Non-pigmented ciliary epithelial cell (primary cell): ENCODE results near the gene CHST11.
"Not testable (repeated sequence)": the region's sequence is repeated elsewhere in the genome, so short reads cannot be mapped to it uniquely, and the experiment has no call there.

Experiments used
- DNase-seq: peaks from one replicate; pipeline ENCODE4 v3.0.0-alpha.2; 2010; ENCODE audit warnings: low read depth

Gene CHST11

GRCh38 chr12:104741077-104741476, 284.3 kb downstream of the CHST11 start:
- no peak for DNase-seq

DNA sequence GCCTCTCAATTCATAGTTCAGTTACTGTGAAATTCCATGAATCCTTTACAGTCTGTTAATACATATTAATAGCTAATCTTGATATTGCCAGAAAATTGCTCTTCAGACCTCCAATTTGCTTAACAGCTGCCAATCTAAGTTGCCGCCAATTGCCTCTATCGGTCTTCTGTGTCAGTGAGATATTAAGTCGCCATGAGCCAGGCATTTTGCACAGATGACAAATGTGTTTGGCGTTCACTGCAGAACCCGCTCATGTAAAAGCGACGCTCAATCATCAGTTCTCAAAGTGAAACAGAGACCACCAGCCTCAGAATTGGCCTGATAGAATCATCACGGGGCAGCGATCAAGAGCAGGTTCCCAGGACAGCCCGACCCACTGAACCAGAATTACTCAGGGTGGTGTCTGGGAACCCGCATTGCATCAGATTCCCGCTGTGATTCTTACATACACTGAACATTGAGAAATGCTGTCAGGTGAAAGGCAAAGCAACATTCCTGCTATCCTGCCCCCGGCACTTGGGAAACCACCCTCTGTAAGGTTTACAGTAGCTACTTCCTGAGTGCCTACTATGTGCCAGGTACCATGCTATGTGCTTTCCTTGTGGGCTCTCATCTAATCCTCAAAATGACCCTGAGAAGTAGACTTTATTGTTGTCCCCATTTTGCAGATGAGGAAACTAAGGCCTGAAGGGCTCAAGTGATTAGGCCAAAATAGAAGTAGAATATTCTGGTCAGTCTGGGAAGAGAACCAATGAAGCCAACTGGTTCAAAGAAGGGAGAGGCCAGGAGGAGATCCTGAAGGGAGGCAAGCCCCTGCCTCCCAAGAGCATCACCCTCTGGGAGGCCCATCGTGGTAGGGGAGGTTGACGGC, 285.0 kb downstream of the CHST11 start:
- DNase-seq, result no peak

DNA sequence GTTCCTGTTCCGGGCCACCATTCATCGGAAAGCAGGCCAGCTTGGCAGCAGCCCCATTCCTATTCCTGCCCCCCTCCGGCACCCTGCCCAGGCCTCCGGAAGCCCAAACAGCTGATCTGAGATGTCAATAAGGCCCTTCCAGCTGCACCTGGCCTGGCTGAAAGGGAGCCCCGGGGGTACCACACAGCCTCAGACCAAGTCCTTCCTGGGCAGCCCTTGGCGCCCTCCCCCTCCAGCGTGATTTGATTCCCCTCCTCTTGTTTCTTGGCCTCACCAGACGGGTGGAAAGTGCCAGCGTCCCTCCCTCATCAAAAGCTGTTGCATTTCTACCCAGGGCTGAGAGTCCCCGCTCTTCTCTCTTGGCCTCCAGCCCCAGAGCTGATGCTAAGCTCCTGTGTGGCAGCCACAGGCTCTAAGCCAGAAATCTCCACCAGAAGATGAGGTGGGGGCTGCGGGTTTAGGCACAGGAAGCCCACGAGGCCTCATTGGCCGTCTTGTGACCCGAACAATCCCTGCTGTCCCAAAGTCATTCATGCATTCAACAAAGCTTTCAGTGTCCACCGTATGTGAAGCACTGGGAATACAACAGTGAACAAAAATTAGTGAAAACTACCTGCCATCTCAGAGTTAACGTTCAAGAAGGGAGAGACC, 285.9 kb downstream of the CHST11 start:
- DNase-seq, result no peak

GRCh38 chr12:104743202-104743580, 286.4 kb downstream of the CHST11 start:
- DNase-seq, result no peak

DNA sequence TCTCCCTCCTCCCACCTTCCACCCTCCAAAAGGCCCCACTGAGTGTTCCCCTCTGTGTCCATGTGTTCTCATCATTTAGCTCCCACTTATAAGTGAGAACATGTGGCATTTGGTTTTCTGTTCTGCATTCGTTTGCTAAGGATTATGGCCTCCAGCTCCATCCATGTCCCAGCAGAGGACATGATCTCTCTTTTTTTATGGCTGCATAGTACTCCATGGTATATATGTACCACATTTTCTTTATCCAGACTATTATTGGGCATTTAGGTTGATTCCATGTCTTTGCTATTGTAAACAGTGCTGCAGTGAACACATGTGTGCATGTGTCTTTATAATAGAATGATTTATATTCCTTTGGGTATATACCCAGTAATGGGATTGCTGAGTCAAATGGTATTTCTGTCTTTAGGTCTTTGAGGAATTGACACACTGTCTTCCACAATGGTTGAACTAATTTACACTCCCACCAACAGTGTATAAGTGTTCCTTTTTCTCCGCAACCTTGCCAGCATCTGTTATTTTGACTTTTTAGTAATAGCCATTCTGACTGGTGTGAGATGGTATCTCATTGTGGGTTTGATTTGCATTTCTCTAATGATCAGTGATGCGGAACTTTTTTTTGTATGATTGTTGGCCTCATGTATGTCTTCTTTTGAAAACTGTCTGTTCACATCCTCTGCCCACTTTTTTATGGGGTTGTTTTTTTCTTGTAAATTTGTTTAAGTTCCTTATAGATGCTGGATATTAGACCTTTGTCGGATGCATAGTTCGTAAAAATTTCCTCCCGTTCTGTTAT, 287.2 kb downstream of the CHST11 start:
- not testable (repeated sequence) for DNase-seq

DNA sequence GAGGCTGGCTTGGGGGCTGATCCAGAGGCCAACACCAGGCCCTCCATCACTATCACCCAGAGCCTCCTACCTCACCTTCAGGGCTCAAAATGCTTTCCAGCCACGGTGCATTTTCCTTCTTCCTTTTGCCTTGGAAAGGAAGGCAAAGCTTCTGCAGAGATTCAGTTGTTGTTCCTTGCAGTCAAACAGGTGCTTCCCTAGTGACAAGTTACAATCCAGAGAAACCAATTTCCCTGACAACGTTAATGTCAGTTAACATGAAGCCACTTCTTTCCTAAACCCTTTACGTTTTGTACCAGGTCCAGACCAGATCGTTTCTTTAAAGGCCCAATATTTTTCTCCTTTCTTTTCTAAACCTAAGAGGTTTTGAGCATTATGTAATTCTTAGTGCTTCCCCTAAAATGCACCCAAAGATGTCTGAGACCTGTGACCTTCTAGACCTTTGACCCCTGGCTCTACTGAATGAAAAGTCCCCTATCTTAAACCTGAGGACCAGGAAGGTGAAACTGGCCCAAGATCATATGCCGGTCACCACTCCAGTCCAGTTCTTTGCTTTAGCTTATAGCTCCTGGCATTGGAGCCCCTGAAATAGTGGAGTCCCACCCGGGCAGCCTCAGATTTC, 289.8 kb downstream of the CHST11 start:
- DNase-seq, result no peak

DNA sequence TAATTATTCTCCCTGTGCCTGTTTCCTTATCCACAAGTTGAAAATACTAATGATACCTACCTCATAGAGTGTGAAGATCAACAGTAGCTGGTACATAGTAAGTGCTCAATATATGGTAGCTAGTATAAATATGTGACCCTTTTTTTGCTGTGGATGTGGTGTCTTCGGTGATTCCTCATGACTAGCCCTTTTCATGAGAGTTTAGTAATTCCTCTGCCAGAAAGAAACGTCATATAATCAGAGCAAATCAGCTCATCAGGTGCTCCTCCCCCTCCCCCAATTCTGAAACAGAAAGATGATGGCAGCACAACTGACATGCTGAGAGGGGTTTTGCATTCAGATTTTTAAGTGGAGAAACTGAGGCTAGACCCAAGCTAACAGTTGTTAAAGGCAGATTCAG, 290.6 kb downstream of the CHST11 start:
- DNase-seq, result no peak

DNA sequence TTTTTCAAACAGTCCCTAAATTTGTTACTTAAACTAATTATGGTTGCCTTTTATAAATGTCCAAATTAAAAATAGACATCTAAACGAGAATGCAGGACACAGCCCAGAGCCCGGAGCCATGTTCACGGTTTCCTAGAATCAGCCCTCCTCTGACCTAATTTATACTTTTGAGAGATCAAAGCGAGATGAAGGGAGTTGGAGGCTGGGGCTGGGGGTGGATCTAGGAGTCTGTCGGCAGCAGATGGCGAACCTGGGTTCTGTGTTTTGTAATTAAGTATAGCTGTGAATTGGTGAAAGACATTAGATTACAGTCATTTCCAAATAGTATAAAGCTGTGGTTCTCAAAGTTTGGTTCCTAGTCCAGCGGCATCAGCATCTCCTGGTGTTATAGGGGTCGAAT, 291.2 kb downstream of the CHST11 start:
- no peak for DNase-seq

DNA sequence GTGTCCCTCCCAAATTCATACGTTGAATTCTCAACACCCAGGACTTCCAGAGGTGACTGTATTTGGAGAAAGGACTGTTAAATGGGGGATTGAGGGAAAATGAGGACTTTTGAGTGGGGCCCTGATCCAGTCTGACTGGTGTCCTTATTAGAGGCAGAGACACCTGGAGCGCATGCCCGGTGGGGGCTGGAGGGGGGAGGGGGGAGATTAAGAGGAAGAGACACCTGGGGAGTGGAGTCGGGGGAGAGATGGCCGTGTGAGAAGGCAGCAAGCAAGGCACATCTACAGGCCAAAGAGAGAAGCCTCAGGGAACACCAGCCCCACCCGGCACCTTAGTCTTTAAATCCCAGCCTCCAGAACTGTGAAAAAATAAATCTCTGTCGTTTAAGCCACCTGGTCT, 291.6 kb downstream of the CHST11 start:
- no peak for DNase-seq

DNA sequence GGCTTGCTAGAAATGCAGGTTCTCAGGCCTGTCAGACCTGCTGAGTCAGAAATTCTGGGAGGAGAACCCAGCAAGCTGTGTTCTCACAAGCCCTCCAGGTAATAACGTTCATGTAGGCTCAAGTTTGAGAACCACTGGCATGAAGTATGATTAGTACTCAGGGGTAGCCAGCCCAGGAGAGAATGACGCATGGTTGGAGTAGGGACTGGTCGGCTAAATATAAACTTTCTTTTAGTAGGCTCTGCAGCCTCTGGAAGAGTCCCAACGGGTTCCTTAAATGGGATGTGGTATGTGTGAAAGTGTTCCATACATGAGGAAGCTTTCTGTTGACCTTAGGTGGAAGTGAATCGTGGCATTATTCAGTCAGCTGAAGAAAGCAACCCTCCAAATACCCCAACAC, 292.0 kb downstream of the CHST11 start:
- no peak for DNase-seq

DNA sequence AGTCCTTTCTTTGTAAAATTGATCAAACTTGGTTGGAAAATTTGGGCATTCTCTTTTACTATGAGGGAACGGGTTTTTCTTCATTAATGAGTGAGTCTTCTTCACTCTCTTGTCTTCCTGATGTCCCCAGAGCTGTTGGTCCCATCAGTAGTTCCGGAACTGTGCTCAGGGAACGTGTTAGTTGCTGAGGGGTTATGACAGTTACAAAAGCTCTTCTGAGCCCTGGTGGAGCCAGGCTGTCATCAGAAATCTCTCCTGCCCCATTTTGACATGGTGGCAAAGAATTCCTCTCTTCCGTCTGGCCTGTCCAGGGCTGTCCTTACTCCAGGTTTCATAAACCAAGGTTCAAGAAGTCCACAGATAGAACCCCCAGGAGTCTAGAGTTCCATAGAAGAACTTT, 292.8 kb downstream of the CHST11 start:
- DNase-seq, result no peak

- peak; percentile 49 for DNase-seq
These were observed 293.3 kb downstream of the CHST11 start for GRCh38 chr12:104750061-104750460.

- DNase-seq, result no peak
These were observed 294.4 kb downstream of the CHST11 start for GRCh38 chr12:104751120-104751519.

- DNase-seq, result no peak
These were observed 294.8 kb downstream of the CHST11 start for GRCh38 chr12:104751594-104751993.

GRCh38 chr12:104752016-104752415, 295.3 kb downstream of the CHST11 start:
- DNase-seq, result no peak

DNA sequence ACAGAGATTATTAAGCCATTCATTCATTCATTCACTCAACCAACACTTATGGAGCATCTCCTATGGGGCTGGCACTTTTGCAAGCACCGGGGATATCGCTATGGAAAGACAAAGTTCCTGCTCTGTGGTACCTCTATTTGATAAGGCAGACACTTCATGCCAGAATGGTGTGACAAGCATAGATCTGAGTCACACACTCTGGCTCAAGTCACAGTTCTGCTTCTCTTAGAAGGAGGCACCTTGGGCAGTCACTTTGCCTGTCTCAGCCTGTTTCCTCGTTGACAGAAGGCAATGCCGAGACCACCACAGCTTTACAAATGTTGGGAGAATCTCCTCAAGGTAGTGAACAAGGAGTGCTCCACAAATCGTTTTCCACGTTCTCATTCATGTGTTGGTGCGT, 296.1 kb downstream of the CHST11 start:
- no peak for DNase-seq

- no peak for DNase-seq
These were observed 300.2 kb downstream of the CHST11 start for GRCh38 chr12:104756901-104757300.

DNA sequence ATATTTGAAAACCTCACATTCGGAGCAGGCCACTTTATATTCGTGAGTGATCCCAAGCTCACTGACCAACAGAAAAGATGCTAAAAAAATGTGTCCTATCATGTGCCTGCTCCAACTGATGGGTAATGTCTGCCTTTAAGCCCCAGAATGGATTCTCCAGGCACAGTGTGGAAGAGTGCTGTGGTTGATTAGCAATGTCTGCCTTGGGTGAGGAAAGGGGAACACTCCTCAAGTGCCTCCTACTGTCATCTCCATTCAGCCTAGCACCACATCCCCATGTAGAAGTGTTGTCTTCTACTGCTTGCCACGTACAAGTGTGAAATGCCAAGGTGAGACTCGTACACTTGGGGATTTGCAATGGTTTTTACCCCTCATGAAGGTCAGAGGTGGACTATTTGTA, 302.0 kb downstream of the CHST11 start:
- DNase-seq, result no peak

GRCh38 chr12:104761091-104761490, 304.3 kb downstream of the CHST11 start:
- DNase-seq, result no peak

GRCh38 chr12:104761611-104762010, 304.9 kb downstream of the CHST11 start:
- no peak for DNase-seq

GRCh38 chr12:104763168-104763805, 306.5 kb downstream of the CHST11 start:
- no peak for DNase-seq
